ENCODE results near the gene INPP5E.
A peak's percentile ranks its signal among the peaks of the same experiment; 100 is the strongest.
"Not testable (repeated sequence)": the region's sequence is repeated elsewhere in the genome, so short reads cannot be mapped to it uniquely, and the experiment has no call there.

The INPP5E gene

DNA sequence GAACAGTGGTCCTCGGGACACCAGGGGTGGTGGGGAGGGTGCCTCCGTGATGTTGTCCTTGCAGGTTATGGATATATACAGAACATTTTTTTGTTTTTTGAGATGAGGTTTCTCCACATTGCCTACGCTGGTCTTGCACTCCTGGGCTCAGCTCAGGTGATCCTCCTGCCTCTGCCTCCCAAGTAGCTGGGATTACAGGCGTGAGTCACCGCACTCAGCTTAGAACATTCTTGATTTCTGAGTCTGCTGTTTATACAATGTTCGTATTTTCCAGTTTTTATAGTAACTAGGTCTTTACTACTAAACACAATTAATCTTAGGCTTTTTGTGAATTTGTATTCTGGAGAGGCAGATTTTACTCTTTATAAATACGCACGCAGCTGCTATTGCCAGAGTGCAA, 23.2 kb downstream of the INPP5E start:
- TF ChIP-seq, protein P1, sequence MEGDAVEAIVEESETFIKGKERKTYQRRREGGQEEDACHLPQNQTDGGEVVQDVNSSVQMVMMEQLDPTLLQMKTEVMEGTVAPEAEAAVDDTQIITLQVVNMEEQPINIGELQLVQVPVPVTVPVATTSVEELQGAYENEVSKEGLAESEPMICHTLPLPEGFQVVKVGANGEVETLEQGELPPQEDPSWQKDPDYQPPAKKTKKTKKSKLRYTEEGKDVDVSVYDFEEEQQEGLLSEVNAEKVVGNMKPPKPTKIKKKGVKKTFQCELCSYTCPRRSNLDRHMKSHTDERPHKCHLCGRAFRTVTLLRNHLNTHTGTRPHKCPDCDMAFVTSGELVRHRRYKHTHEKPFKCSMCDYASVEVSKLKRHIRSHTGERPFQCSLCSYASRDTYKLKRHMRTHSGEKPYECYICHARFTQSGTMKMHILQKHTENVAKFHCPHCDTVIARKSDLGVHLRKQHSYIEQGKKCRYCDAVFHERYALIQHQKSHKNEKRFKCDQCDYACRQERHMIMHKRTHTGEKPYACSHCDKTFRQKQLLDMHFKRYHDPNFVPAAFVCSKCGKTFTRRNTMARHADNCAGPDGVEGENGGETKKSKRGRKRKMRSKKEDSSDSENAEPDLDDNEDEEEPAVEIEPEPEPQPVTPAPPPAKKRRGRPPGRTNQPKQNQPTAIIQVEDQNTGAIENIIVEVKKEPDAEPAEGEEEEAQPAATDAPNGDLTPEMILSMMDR (IDR thresholded peaks at IDR 0.05; ENCODE audit: low read depth, low read length) = no peak
- H3K4me3 ChIP-seq (ENCODE audit: low read depth, low read length) = no peak overlapping the region

DNA sequence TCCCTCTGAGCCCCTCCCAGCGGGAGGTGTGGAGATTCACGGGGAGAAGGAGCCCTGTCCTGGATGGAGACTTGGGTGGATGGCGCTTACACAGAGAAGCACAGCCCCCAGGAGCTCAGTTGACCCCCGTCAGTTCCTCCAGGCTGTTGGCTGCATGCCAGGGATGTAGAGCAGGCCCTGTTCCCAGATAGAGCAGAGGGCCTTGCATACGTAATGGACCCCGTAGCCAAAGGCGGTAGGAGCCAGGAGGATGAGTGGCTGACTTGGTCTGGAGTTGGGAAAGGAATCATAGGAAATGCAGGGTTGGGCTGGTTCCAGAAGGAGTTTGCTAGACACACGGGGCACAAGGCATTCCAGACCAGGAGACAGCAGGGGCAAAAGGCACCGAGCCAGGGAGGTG, 26.7 kb downstream of the INPP5E start:
- no peak overlapping the region for H3K4me3 ChIP-seq (ENCODE audit: low read depth, low read length)
- TF ChIP-seq, protein P1 (IDR thresholded peaks at IDR 0.05; ENCODE audit: low read depth, low read length) = no peak

DNA sequence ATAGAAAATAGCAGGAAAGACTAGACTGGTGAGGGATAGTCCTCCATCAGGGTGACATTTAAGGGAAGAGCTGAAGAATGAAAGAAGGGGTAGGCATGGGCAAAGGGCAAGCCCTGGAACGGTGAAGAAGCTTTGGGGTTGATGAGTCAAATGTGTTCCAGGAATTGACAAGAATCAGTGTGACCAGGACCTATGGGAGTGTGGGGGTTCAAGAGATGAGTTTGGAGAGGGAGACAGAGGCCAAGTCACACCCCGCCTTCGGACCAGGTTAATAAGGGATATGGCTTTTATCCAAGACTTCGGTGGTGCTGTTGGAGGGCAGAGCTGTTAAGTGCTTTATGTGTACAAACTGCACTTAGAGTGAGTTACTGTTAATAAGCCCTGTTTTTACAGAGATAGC, 28.3 kb downstream of the INPP5E start:
- H3K4me3 ChIP-seq (ENCODE audit: low read depth, low read length) = peak overlapping the region; percentile 97
- TF ChIP-seq, protein P1 (IDR thresholded peaks at IDR 0.05; ENCODE audit: low read depth, low read length) = no peak

DNA sequence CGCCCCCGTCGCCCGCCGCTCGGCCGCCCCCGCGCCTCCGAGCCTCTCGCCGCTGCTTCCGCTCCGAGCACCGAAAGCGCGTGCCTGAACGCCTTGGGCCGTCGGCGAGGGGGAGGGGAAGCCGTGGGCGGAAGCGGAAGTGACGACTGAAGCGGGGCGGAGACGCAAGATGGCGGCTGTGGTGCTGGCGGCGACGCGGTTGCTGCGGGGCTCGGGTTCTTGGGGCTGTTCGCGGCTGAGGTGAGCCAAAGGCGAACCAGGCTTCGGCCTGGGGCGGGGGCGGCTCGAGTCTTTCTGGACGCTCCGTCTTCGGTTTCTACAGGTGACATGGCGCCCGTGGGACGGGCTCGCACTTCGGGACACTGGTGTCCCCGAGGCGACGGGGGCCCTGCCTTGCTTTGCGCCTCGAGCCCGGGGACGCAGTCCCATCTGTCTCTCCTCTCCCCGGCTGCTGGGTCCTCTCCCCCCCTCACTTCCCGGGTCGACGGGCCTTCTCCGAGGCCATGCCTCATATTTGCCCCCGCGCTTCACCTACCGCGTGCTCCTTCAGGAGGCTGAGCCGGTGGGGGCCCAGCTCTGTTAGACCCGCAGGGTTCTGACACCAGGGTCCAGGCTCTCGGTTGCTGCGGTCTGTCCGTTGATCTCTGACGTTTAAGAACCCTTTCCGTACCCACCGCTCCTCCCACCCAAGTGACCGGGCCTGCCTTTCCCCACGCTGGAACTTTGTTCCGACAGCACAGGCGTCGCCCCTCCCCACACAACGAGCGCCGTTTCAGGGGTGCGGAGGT, 29.0 kb downstream of the INPP5E start, which contains the start of the genes ENTR1 and PMPCA:
Gene ENTR1, minus strand, starts transcription at position 115 of the 788 bp plus-strand sequence. CDS start 217 bp downstream, outside the sequence.
Gene PMPCA, plus strand, starts transcription at position 159 of the 788 bp plus-strand sequence. Its CDS starts 11 bp downstream, at position 170.
- TF ChIP-seq, protein P1 (IDR thresholded peaks at IDR 0.05; ENCODE audit: low read depth, low read length) = no peak
- peak within 1 kb of the TSS; percentile 97 for H3K4me3 ChIP-seq (ENCODE audit: low read depth, low read length)

DNA sequence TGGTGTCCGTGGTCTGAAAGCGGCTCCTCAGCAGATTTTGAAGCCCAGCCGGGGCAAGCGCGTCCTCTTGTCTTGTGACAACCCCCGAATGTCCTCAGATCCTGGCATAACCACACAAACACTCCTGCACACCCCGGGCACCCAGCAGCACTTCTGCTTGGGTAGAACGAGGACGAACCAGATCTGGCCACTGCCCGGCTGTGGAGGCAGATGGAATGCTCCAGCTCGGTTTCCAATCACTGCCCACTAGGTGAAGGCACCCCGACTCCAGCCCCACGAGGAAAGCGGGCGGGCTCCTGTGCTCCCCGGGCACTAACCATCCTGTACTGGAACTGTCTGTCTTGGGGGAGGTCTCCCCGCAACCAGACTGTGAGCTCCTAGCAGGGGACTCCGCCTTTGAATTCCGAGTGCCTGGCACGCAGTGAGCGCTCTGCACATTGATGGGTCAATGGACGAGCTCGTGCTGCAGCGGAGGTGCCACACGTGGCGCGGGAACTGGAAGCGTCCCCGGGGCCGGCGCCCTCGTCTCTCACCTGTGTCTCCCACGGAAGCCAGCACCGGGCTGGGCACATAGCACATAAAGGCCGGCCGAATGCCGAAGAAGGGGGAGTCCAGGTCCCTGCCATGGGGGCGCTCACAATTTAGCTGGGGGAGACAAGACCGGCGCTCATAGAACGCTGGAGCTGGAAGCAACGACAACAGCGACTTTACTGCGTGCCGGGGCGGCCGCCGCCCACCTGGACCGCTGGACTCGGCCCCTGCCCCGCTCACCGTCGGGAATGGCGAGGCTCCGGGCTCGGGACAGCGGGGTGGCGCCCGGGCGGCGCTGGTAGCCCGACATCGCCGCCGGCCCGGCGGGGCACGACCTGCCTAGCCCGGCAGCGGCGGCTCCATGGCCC, 29.8 kb downstream of the INPP5E start:
- peak overlapping the region; percentile 97 for H3K4me3 ChIP-seq (ENCODE audit: low read depth, low read length)
- TF ChIP-seq, protein P1 (IDR thresholded peaks at IDR 0.05; ENCODE audit: low read depth, low read length) = no peak

DNA sequence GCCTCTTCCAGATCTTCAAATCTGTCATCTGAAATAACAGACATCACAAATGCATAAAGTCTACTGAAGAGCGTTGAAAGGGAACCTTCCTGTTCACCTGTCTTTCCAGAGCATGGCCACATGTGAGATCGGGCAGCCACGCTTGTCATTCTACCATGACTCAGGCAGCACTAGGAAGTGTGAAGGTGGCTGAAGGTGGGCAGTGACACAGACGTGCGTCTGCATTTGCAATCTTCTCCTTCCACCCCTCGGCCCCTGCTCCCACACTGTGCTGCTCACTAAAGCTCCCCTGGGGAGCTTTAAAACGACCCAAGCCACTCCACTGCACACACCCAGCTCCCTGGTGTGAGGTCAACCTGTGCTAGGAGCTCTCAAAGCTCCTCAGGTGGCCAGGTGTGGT, 31.7 kb downstream of the INPP5E start:
- TF ChIP-seq, protein P1 (IDR thresholded peaks at IDR 0.05; ENCODE audit: low read depth, low read length) = no peak
- no peak overlapping the region for H3K4me3 ChIP-seq (ENCODE audit: low read depth, low read length)

DNA sequence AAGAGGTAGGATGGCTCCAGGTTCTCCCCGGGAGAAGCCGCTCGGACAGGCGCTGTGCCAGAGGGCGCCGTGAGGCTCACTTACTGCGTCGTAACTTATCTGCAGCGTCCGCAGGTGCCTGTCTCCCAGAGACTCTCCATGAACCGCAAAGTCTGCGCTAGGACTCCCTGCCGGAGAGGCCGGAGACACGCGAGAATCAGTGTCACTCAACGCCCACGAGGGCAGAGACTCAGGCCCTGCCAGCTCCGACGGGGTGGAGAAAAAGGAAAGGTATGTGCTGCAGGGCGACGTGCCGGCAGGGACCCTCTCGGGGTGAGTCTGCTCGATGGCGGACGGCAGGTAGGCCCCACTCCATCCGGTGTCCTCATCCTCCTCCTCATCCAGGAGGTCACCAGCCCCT, 32.6 kb downstream of the INPP5E start:
- H3K4me3 ChIP-seq (ENCODE audit: low read depth, low read length) = not testable (repeated sequence)

DNA sequence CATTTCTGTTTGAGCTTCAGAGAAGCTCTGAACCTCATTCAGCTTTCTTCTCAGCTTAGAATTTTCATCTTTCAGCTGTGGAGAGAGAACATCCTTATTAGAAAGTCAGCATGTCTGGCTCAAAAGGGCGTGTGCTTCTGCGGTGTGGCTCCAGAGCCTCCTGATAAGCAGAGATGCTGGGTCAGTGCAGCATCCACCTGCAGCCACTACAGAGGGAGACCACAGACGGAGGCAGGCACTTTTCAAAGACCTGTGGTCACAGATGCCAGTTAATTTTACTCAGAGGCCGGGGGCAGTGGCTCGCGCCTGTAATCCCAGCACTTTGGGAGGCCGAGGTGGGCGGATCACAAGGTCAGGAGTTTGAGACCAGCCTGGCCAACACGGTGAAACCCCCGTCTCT, 33.7 kb downstream of the INPP5E start:
- not testable (repeated sequence) for H3K4me3 ChIP-seq (ENCODE audit: low read depth, low read length)

All from WI38 (cell line).